Coronary artery (tissue), 2 donors: ENCODE data around the gene LNPEP.

ENCODE experiments used
- DNase-seq: peaks from one replicate; pipeline ENCODE4 v3.0.0-alpha.2; 2017; ENCODE audit warnings: low spot score
- H3K27ac ChIP-seq, 2 donors: fragments of 200-600 bp; sonication (generic); one replicate each; pipeline ENCODE4 v1.5.1; 2016 to 2019
- H3K4me3 ChIP-seq: fragments of 200-600 bp; sonication (generic); 2 replicates; pipeline ENCODE4 v1.5.1; 2016; ENCODE audit warnings: mild to moderate bottlenecking, moderate library complexity
- CTCF ChIP-seq: fragments of 200-600 bp; sonication (generic); IDR thresholded peaks from one replicate; pipeline ENCODE4 v1.5.1; 2019; ENCODE audit warnings: antibody characterized with exemption

The LNPEP gene

GRCh38 chr5:97026721-97027120 is 90.8 kb downstream of the LNPEP start:
- H3K27ac ChIP-seq = no peak overlapping the region
- no peak for DNase-seq
- no peak for TF ChIP-seq CTCF
- H3K4me3 ChIP-seq = no peak overlapping the region

- DNase-seq = no peak
- TF ChIP-seq CTCF = no peak
- Histone ChIP-seq H3K27ac (no peak overlapping the region), H3K4me3 (no peak overlapping the region)
Observed at GRCh38 chr5:97037819-97038218, 101.9 kb downstream of the LNPEP start.

DNA sequence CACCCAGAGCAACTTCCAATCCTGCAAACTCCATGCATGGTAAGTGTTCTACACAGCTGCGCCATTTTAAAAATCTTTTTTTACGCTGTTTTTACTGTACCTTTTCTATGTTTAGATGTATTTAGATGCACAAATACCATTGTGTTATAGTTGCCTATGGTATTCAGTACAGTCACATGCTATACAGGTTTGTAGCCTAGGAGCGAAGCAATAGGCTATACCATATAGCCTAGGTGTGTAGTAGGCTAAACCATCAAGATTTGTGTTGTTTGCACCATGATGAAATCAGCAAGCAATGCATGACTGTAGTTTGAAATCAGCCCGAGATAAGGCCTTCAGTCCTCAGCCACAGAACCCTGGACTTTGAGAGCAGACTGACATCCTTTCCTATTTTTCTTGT is 105.4 kb downstream of the LNPEP start:
- no peak overlapping the region for H3K4me3 ChIP-seq
- TF ChIP-seq CTCF = no peak
- DNase-seq = no peak
- no peak overlapping the region for H3K27ac ChIP-seq

DNA sequence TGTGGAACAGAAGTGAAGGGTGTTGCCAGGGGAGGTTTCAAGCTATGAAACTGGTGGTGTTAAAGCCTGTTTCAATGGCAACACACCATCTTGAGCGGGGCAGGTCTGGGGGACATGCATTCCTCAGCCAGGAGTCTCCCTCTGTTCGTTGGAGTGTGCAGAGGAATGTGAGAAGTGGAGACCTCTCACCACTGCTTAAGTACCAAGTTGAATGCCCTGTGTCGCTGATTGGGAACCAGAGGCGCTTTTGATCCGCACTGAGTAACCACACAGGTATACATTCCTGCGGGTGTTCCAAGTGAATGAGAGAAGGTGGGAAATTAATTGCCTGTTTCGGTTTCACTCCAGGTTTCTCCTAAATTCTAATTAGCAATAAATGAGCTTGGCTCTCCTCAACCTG is 107.1 kb downstream of the LNPEP start:
- TF ChIP-seq CTCF = no peak
- Histone ChIP-seq H3K4me3 (no peak overlapping the region), H3K27ac (no peak overlapping the region)
- DNase-seq = no peak

DNA sequence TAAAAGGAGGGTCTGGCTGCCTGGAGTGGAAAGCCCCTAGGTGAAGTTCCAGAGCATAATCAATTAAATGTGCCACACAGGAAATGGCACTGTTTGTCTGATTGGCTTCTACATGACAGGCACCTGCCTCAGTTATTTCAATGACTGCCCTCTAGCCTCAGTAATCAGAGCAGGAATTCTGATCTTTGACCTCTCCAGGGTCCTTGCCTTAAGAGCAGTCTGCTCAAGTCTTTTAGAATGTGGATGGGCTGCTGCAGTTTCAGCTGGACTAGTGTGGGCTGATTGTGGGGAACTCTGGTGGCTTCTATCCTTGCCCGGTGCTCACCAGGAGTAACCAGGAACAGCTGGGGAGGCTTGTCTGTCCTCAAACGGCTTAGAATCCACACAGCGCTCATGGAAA is 107.6 kb downstream of the LNPEP start:
- no peak for TF ChIP-seq CTCF
- H3K27ac ChIP-seq = no peak overlapping the region
- DNase-seq = no peak
- no peak overlapping the region for H3K4me3 ChIP-seq

DNA sequence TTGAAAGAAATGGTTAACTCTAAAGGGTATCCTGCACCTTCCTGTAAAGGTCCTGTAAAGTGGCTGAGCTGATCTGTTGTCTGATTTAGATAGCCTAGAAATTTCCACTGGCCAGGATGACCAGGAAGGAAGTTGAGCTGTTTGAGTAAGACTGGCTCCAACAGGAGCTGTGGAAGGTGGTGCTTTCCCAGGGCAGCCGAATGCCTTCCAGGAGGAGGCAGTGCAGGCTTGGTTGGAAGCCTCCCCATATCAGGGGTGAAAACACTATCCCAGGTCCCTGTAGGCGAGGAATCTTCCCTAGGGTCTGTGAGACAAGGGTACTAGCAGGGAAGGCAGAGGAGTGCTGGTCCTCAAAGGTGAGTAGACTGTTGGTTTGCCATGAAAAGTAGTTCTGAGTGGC is 108.2 kb downstream of the LNPEP start:
- H3K4me3 ChIP-seq = no peak overlapping the region
- no peak for DNase-seq
- TF ChIP-seq CTCF = no peak
- H3K27ac ChIP-seq = no peak overlapping the region

DNA sequence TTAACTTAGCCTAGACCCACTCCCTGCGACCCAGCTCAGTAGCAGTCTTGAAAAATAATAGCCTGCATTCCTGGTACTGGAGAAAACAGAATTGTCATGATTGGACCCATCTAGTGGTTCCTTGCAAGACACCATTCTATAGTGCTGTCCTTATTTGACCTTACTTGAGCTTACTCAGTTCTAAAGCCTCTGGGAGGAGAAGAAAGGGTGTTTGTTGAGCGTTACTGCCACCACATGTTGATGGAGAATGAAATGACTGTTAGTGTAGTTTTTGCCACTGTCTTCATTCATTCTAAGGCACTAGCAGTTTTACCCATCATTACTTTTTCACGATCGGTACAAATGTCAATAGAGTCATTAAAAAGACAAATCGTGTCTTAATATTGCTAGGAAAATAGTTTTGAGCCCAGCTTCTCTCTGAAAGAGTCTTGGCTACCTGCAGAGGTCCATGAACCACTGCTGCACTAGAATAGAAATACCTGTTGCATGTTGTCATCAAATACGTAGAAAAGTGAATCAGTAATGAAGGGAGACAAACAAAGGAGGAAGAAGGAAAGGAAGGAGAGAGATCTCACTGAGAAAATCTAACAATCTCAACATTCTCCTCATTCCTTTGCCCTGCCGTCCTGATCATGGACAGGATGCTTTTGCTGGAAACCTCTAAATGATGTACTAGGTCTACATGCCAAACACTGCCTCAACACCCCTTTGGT is 110.5 kb downstream of the LNPEP start:
- no peak overlapping the region for H3K4me3 ChIP-seq
- no peak for DNase-seq
- no peak for TF ChIP-seq CTCF
- no peak overlapping the region for H3K27ac ChIP-seq
